RWPE2 (cell line): ENCODE results near the gene MRPL30.
A peak's percentile ranks its signal among the peaks of the same experiment; 100 is the strongest.

ENCODE experiments used
- ATAC-seq: fragments of 200-7000 bp; cut with Tn5 transposase; 3 replicates; pipeline ENCODE4 v1.9.1; 2021; ENCODE audit warnings: low read depth
- DNase-seq: peaks from one replicate; pipeline ENCODE4 v3.0.0-alpha.2; 2020; ENCODE audit warnings: low spot score
- H3K27ac ChIP-seq: fragments of 450-650 bp; 2 replicates; pipeline ENCODE4 v1.5.1; 2017; ENCODE audit warnings: mild to moderate bottlenecking; ENCODE audit not compliant: poor library complexity, severe bottlenecking
- H3K27me3 ChIP-seq: fragments of 250-450 bp; sonication (Bioruptor Pico); 2 replicates; pipeline ENCODE4 v1.5.1; 2021; ENCODE audit warnings: mild to moderate bottlenecking, moderate library complexity; ENCODE audit not compliant: insufficient read depth, poor library complexity, severe bottlenecking
- H3K36me3 ChIP-seq: fragments of 250-450 bp; sonication (Bioruptor Pico); 2 replicates; pipeline ENCODE4 v1.5.1; 2020; ENCODE audit warnings: low read depth, mild to moderate bottlenecking, moderate library complexity
- H3K4me1 ChIP-seq: fragments of 250-450 bp; sonication (Bioruptor Pico); 2 replicates; pipeline ENCODE4 v1.5.1; 2021; ENCODE audit warnings: mild to moderate bottlenecking, moderate library complexity; ENCODE audit not compliant: insufficient read depth, poor library complexity, severe bottlenecking
- H3K4me3 ChIP-seq: fragments of 250-450 bp; sonication (Bioruptor Pico); 2 replicates; pipeline ENCODE4 v1.5.1; 2021; ENCODE audit warnings: mild to moderate bottlenecking, moderate library complexity; ENCODE audit not compliant: severe bottlenecking
- H3K9me3 ChIP-seq: fragments of 250-450 bp; sonication (Bioruptor Pico); 2 replicates; pipeline ENCODE4 v1.5.1; 2021; ENCODE audit warnings: mild to moderate bottlenecking, moderate library complexity; ENCODE audit not compliant: severe bottlenecking
- TF ChIP-seq, protein P1 (sequence below): fragments of 450-650 bp; IDR thresholded peaks from one replicate; pipeline ENCODE4 v1.5.1; 2017; ENCODE audit warnings: mild to moderate bottlenecking, moderate library complexity; ENCODE audit not compliant: poor library complexity, severe bottlenecking

Gene MRPL30

GRCh38 chr2:99141110-99142108 is 39.6 kb upstream of the MRPL30 start, which contains the start of gene C2orf15:
TSS of gene C2orf15 (plus strand) at chr2:99141707. CDS start at chr2:99150559, 8,852 bp downstream.
- Histone ChIP-seq H3K36me3 (no peaks in the 10 kb centered on the region), H3K9me3 (no peaks in the 10 kb centered on the region), H3K27ac (peak within 1 kb of the TSS; percentile 52), H3K4me3 (peak within 1 kb of the TSS; percentile 80), H3K4me1 (peaks cover 3% of the 10 kb centered on the region), H3K27me3 (no peaks in the 10 kb centered on the region)
- TF ChIP-seq, protein P1, sequence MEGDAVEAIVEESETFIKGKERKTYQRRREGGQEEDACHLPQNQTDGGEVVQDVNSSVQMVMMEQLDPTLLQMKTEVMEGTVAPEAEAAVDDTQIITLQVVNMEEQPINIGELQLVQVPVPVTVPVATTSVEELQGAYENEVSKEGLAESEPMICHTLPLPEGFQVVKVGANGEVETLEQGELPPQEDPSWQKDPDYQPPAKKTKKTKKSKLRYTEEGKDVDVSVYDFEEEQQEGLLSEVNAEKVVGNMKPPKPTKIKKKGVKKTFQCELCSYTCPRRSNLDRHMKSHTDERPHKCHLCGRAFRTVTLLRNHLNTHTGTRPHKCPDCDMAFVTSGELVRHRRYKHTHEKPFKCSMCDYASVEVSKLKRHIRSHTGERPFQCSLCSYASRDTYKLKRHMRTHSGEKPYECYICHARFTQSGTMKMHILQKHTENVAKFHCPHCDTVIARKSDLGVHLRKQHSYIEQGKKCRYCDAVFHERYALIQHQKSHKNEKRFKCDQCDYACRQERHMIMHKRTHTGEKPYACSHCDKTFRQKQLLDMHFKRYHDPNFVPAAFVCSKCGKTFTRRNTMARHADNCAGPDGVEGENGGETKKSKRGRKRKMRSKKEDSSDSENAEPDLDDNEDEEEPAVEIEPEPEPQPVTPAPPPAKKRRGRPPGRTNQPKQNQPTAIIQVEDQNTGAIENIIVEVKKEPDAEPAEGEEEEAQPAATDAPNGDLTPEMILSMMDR = no peak
- peak; percentile 91 for ATAC-seq
- DNase-seq = peak; percentile 98

GRCh38 chr2:99150706-99151105 is 30.3 kb upstream of the MRPL30 start:
- DNase-seq (no peak), ATAC-seq (no peak)
- Histone ChIP-seq H3K9me3 (no peaks in the 10 kb centered on the region), H3K36me3 (no peaks in the 10 kb centered on the region; the same call in 1 of the 2 replicates), H3K4me3 (no peak overlapping the region), H3K4me1 (no peaks in the 10 kb centered on the region), H3K27ac (no peak overlapping the region), H3K27me3 (no peaks in the 10 kb centered on the region)
- TF ChIP-seq, protein P1 = no peak

- TF ChIP-seq, protein P1 = no peak
- Histone ChIP-seq H3K4me3 (no peak overlapping the region), H3K9me3 (no peaks in the 10 kb centered on the region), H3K4me1 (no peaks in the 10 kb centered on the region), H3K27ac (no peak overlapping the region), H3K36me3 (peaks cover 6% of the 10 kb centered on the region), H3K27me3 (no peaks in the 10 kb centered on the region)
- DNase-seq (no peak), ATAC-seq (no peak)
Observed at GRCh38 chr2:99152199-99152895, 28.6 kb upstream of the MRPL30 start.

DNA sequence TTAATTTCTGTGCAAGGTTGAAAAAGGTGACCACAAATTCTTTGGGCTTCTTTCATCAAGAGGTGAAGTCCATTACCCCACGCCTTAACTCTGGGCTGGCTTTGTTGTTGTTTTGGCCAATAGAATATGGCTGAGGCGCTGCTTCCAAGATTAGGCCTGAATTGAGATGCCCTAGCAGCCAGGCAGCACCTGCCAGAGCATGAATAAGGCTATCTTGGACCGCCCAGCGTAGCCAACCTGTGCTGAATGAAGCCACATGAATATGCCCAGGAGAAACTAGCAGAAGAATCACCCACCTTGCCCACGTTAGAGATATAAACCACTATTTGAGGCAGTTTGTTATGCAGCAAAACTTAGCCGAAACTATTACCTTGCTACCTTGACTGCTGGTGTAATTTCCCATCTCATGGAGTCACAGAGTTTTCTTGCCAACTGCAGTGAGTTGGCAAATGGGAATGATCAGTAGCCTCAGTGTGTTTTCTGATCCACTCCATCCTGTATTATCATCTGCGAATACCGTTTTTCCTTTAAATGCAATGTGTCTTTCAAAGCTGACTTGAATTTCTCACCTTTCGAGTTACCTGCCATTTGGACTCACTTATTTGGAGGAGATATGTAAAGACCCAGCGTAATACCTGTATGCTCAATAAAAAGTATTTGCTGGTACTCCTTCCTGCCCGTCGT is 26.9 kb upstream of the MRPL30 start:
- TF ChIP-seq, protein P1 = no peak
- Histone ChIP-seq H3K27me3 (no peaks in the 10 kb centered on the region), H3K4me1 (no peaks in the 10 kb centered on the region), H3K36me3 (peaks cover 6% of the 10 kb centered on the region), H3K9me3 (no peaks in the 10 kb centered on the region), H3K27ac (peak overlapping the region; percentile 29), H3K4me3 (peak overlapping the region; percentile 69)
- ATAC-seq (no peak), DNase-seq (no peak)
